ENCODE results near the gene PLD3.

The PLD3 gene

GRCh38 chr19:40388481-40388880, 40.0 kb downstream of the PLD3 start:
- no peak overlapping the region for H3K27ac ChIP-seq
- H3K36me3 ChIP-seq (replicated peaks), result no peaks in the 10 kb centered on the region
- H3K27me3 ChIP-seq (replicated peaks), result no peaks in the 10 kb centered on the region
- no peak overlapping the region for H3K4me3 ChIP-seq (ENCODE audit: low read depth, low read length)
- no peak for DNase-seq
- no peak for TF ChIP-seq CTCF (IDR thresholded peaks at IDR 0.05; ENCODE audit: low read depth, low read length, missing control alignments)
- in situ Hi-C loops (cut with HindIII; ENCODE audit: low pct_ligation_motif_present, low sequenced_read_pairs), result no loop called here

GRCh38 chr19:40389404-40390083, 41.0 kb downstream of the PLD3 start:
- no peak for DNase-seq
- Histone ChIP-seq H3K27ac (no peak overlapping the region), H3K27me3 (replicated peaks) (no peaks in the 10 kb centered on the region), H3K36me3 (replicated peaks) (no peaks in the 10 kb centered on the region), H3K4me3 (ENCODE audit: low read depth, low read length) (no peak overlapping the region)
- in situ Hi-C loops (cut with HindIII; ENCODE audit: low pct_ligation_motif_present, low sequenced_read_pairs), result no loop called here
- no peak for TF ChIP-seq CTCF (IDR thresholded peaks at IDR 0.05; ENCODE audit: low read depth, low read length, missing control alignments)

- no peaks in the 10 kb centered on the region for H3K27me3 ChIP-seq (replicated peaks)
- in situ Hi-C loops (cut with HindIII; ENCODE audit: low pct_ligation_motif_present, low sequenced_read_pairs), result no loop called here
These were observed 41.7 kb downstream of the PLD3 start, which contains the start of gene HIPK4 for GRCh38 chr19:40390084-40390742. HIPK4 (minus strand) TSS chr19:40390181; CDS start chr19:40389902, 279 bp downstream.

GRCh38 chr19:40392123-40392522, 43.6 kb downstream of the PLD3 start:
- H3K4me3 ChIP-seq (ENCODE audit: low read depth, low read length), result no peak overlapping the region
- DNase-seq, result no peak
- no peaks in the 10 kb centered on the region for H3K27me3 ChIP-seq (replicated peaks)
- H3K36me3 ChIP-seq (replicated peaks), result no peaks in the 10 kb centered on the region
- in situ Hi-C loops (cut with HindIII; ENCODE audit: low pct_ligation_motif_present, low sequenced_read_pairs), result no loop called here
- no peak overlapping the region for H3K27ac ChIP-seq
- no peak for TF ChIP-seq CTCF (IDR thresholded peaks at IDR 0.05; ENCODE audit: low read depth, low read length, missing control alignments)

More at GRCh38 chr19:40390084-40390742, 41.7 kb downstream of the PLD3 start, which contains the start of gene HIPK4:
- Histone ChIP-seq H3K27ac (no peak within 1 kb of the TSS), H3K4me3 (ENCODE audit: low read depth, low read length) (no peak within 1 kb of the TSS), H3K36me3 (replicated peaks) (no peaks in the 10 kb centered on the region)
- DNase-seq, result no peak
- TF ChIP-seq CTCF (IDR thresholded peaks at IDR 0.05; ENCODE audit: low read depth, low read length, missing control alignments), result no peak

- H3K27me3 ChIP-seq (replicated peaks), result no peaks in the 10 kb centered on the region
- no peaks in the 10 kb centered on the region for H3K36me3 ChIP-seq (replicated peaks)
- H3K27ac ChIP-seq, result no peak overlapping the region
- in situ Hi-C loops (cut with HindIII; ENCODE audit: low pct_ligation_motif_present, low sequenced_read_pairs), result no loop called here
- peak; percentile 50 for TF ChIP-seq CTCF (IDR thresholded peaks at IDR 0.05; ENCODE audit: low read depth, low read length, missing control alignments)
- DNase-seq, result no peak
- no peak overlapping the region for H3K4me3 ChIP-seq (ENCODE audit: low read depth, low read length)
These were observed 44.5 kb downstream of the PLD3 start for GRCh38 chr19:40392894-40393517.
